PC-3 (cell line): ENCODE measurements around the gene CMC2. TPM values are rescaled to one million over a fixed set of nuclear protein-coding genes. Genes with fewer than 3 reads are reported as not detected.

Source experiments
- ATAC-seq: fragments of 200-7000 bp; cut with Tn5 transposase; 2 replicates; pipeline ENCODE4 v1.9.1; 2020; ENCODE audit warnings: mild to moderate bottlenecking, moderate library complexity
- BruUV-seq: library from RNA; stranded (reverse); fragments of 400-500 nt; replicated peaks from 2 replicates; lab custom pipeline; 2021; lab: Mats Ljungman, UMichigan
- CTCF ChIA-PET: fragments of 300-600 bp; sonication (Branson Sonifier 250); formaldehyde crosslinking; loops from one replicate; lab custom pipeline; 2022; ENCODE audit warnings: antibody characterized with exemption; lab: Charles Lee
- POLR2A ChIA-PET: fragments of 300-600 bp; sonication (Branson Sonifier 250); formaldehyde crosslinking; loops from one replicate; lab custom pipeline; 2022; ENCODE audit warnings: antibody characterized with exemption; ENCODE audit not compliant: unreplicated experiment; lab: Charles Lee
- DNase-seq: peaks from one replicate; pipeline ENCODE4 v3.0.0-alpha.2; 2015
- H2AFZ ChIP-seq: fragments of 300-600 bp; sonication (generic); 2 replicates; pipeline ENCODE4 v1.6.0; 2016; ENCODE audit warnings: antibody characterized with exemption, low read length
- H3F3A ChIP-seq: fragments of 300-600 bp; sonication (generic); one replicate; pipeline ENCODE4 v1.6.0; 2017; ENCODE audit warnings: antibody characterized with exemption, low read length, control low read depth, mild to moderate bottlenecking; ENCODE audit not compliant: unreplicated experiment
- H3K27ac ChIP-seq: fragments of 300-600 bp; sonication (generic); 2 replicates; pipeline ENCODE4 v1.5.1; 2016; ENCODE audit warnings: mild to moderate bottlenecking, low read length
- H3K27me3 ChIP-seq: fragments of 300-600 bp; sonication (generic); 2 replicates; pipeline ENCODE4 v1.6.1; 2016; ENCODE audit warnings: low read length, mixed read lengths
- H3K36me3 ChIP-seq: fragments of 300-600 bp; sonication (generic); 2 replicates; pipeline ENCODE4 v1.6.1; 2016; ENCODE audit warnings: low read depth, mixed run types, low read length, mixed read lengths
- H3K4me1 ChIP-seq: fragments of 300-600 bp; sonication (generic); 2 replicates; pipeline ENCODE4 v1.5.1; 2016; ENCODE audit warnings: low read length; ENCODE audit not compliant: insufficient read depth
- H3K4me2 ChIP-seq: fragments of 300-600 bp; sonication (generic); 2 replicates; pipeline ENCODE4 v1.6.0; 2016; ENCODE audit warnings: low read length
- H3K4me3 ChIP-seq: fragments of 300-600 bp; sonication (generic); 2 replicates; pipeline ENCODE4 v1.5.1; 2016; ENCODE audit warnings: mild to moderate bottlenecking, low read length, mixed read lengths
- H3K79me2 ChIP-seq: fragments of 300-600 bp; sonication (generic); 2 replicates; pipeline ENCODE4 v1.6.1; 2017; ENCODE audit warnings: low read length, mixed read lengths
- H3K9ac ChIP-seq: fragments of 300-600 bp; sonication (generic); 2 replicates; pipeline ENCODE4 v1.6.0; 2016; ENCODE audit warnings: mild to moderate bottlenecking, low read length
- H3K9me2 ChIP-seq: fragments of 300-600 bp; sonication (generic); replicated peaks from 2 replicates; pipeline ENCODE4 v1.6.1; 2016; ENCODE audit warnings: mixed run types, low read length, mixed read lengths
- H3K9me3 ChIP-seq: fragments of 300-600 bp; sonication (generic); 2 replicates; pipeline ENCODE4 v1.6.1; 2016; ENCODE audit warnings: low read length, mixed read lengths
- H4K20me1 ChIP-seq: fragments of 300-600 bp; sonication (generic); 2 replicates; pipeline ENCODE4 v1.6.1; 2016; ENCODE audit warnings: low read length, mixed read lengths
- EZH2 ChIP-seq: fragments of 300-600 bp; sonication (generic); IDR thresholded peaks from one replicate; pipeline ENCODE4 v1.6.1; 2017; ENCODE audit warnings: antibody characterized with exemption, mild to moderate bottlenecking, low read length; ENCODE audit not compliant: unreplicated experiment
- EZH2phosphoT487 ChIP-seq: fragments of 300-600 bp; sonication (generic); IDR thresholded peaks from 2 replicates; pipeline ENCODE4 v1.6.1; 2018; ENCODE audit warnings: mild to moderate bottlenecking, antibody characterized with exemption, low read length, borderline replicate concordance
- intact Hi-C: fragments of 100-400 bp; cut with micrococcal nuclease; formaldehyde crosslinking; loops from 2 replicates; pipeline ENCODE4 v1.9.0; 2023
- total RNA-seq: library from RNA; depleted of rRNA; stranded (reverse); fragments of >200 nt; gene quantifications from 2 replicates; pipeline ENCODE4 v1.2.3, GENCODE V29; 2014
- TF ChIP-seq, protein P1 (sequence below): fragments of 300-600 bp; sonication (generic); conservative IDR thresholded peaks from 2 replicates; pipeline ENCODE4 v1.5.1; 2017; ENCODE audit warnings: antibody characterized with exemption, low read depth, mild to moderate bottlenecking, low read length

The CMC2 gene
- total RNA-seq, 1 experiment from 2014 or later, result 86.2 TPM

DNA sequence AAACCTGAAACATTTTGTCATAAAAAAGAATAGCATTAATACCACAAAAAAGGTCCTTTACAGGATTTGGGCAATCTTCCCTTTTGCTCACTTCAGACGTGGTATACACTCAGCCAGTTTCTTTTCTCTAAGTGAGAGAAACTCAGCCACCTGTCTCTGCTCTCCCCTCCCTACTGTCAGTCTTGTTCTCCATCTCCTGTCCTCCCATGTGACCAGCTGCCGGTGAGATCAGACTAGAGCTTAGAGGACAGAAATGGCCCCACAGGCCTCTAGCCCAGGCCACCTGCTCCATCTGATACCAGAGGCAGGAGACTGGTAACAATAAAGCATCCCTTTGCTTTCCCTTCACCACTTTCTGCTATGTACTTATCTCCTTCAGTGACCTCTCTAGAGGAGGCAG, 34.9 kb downstream of the CMC2 start:
- ATAC-seq (no peak), DNase-seq (no peak)
- Histone ChIP-seq H3K4me3 (no peak overlapping the region), H3K4me1 (peaks cover 7% of the 10 kb centered on the region; the same call in 1 of the 2 replicates), H2AFZ (no peak overlapping the region), H3K9me2 (no peaks in the 10 kb centered on the region), H3K79me2 (no peaks in the 10 kb centered on the region), H3F3A (no peaks in the 10 kb centered on the region), H3K9ac (no peak overlapping the region), H3K4me2 (no peak overlapping the region), H3K36me3 (peaks cover 2% of the 10 kb centered on the region; the same call in 1 of the 2 replicates), H3K27ac (no peak overlapping the region), H4K20me1 (no peaks in the 10 kb centered on the region), H3K9me3 (no peaks in the 10 kb centered on the region), H3K27me3 (no peaks in the 10 kb centered on the region)
- ChIA-PET CTCF (no interaction called here), POLR2A (no interaction called here)
- TF ChIP-seq, protein P1, sequence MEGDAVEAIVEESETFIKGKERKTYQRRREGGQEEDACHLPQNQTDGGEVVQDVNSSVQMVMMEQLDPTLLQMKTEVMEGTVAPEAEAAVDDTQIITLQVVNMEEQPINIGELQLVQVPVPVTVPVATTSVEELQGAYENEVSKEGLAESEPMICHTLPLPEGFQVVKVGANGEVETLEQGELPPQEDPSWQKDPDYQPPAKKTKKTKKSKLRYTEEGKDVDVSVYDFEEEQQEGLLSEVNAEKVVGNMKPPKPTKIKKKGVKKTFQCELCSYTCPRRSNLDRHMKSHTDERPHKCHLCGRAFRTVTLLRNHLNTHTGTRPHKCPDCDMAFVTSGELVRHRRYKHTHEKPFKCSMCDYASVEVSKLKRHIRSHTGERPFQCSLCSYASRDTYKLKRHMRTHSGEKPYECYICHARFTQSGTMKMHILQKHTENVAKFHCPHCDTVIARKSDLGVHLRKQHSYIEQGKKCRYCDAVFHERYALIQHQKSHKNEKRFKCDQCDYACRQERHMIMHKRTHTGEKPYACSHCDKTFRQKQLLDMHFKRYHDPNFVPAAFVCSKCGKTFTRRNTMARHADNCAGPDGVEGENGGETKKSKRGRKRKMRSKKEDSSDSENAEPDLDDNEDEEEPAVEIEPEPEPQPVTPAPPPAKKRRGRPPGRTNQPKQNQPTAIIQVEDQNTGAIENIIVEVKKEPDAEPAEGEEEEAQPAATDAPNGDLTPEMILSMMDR, result no peak
- no peak for TF ChIP-seq EZH2
- no peak for TF ChIP-seq EZH2phosphoT487
- intact Hi-C loops, result no loop called here
- BruUV-seq, result no TSS peak

DNA sequence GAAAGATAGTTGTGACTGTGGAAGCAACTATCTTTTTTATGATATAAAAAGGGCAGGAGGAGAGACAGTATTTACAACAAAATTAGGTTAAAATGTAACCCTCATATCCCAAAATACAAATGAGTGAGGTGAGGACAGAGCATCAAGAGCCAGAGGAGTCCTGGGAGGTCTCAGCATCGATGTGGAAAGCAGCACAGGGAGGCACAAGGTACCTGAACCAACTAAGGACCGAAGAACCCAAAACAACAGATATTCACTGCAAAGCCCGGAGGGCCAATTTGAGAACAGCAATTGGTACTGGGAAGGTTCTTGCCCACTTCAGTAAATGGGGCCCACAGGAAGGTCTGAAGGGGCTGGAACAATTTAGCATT, 37.6 kb downstream of the CMC2 start:
- Histone ChIP-seq H3F3A (no peaks in the 10 kb centered on the region), H3K9me3 (no peaks in the 10 kb centered on the region), H3K4me3 (no peak overlapping the region), H3K4me2 (no peak overlapping the region), H3K36me3 (no peaks in the 10 kb centered on the region), H3K9ac (no peak overlapping the region), H2AFZ (no peak overlapping the region), H4K20me1 (no peaks in the 10 kb centered on the region), H3K27ac (no peak overlapping the region), H3K79me2 (no peaks in the 10 kb centered on the region), H3K4me1 (peaks cover 4% of the 10 kb centered on the region; the same call in 1 of the 2 replicates), H3K9me2 (no peaks in the 10 kb centered on the region), H3K27me3 (no peaks in the 10 kb centered on the region)
- ChIA-PET POLR2A (interaction anchor here (0.6 kb wide), 1 partner anchor 21 kb away, joined by 6 read pairs; no protein-coding TSS in a partner anchor), CTCF (no interaction called here)
- TF ChIP-seq EZH2, result no peak
- no peak for TF ChIP-seq EZH2phosphoT487
- TF ChIP-seq, protein P1, result no peak
- ATAC-seq (no peak), DNase-seq (no peak)
- intact Hi-C loops, result no loop called here
- BruUV-seq, result no TSS peak

DNA sequence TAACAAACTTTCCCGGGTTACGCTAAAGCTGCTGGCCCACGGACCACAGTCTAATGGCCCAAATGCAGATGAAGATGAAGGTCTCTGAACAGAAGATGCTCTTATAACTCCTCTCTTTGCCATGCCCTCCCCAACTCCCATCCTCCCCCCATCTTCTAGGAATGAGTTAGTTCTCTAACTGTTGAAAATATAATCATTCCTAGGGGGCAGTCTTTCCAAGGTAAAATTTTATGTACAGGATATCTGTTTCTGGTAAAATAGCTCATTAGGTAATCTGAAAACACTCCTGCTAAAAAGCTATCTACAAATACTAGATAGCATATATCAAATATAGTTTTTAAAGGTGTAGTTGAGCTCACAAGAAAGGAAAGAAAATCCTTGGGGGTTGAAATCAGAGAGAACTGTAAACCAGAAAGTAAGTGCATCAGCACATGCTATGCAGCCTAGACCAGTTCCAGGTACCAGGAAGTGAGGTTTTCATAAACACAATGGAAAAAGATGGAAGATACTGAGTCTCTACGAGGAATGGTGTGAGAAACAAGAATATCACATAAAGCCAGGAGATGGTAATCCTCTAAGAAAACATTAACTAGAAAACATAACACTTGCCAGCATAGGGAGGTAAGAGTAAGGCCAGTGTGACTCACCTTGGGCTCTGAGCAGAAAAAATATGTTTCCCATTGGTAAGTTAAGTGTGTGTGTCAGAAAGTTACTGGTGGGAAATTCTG, 38.1 kb downstream of the CMC2 start:
- intact Hi-C loops, result no loop called here
- ChIA-PET POLR2A (interaction anchor here (0.6 kb wide), 1 partner anchor 21 kb away, joined by 6 read pairs; no protein-coding TSS in a partner anchor), CTCF (no interaction called here)
- H3K79me2 ChIP-seq, result no peaks in the 10 kb centered on the region
- peak; percentile 6 for DNase-seq
- no peaks in the 10 kb centered on the region for H3K36me3 ChIP-seq
- BruUV-seq, result no TSS peak
- no peaks in the 10 kb centered on the region for H3K9me2 ChIP-seq
- H3K4me1 ChIP-seq, result no peaks in the 10 kb centered on the region
- no peaks in the 10 kb centered on the region for H3K27me3 ChIP-seq
- H3F3A ChIP-seq, result no peaks in the 10 kb centered on the region
- H3K4me3 ChIP-seq, result no peak overlapping the region
- no peaks in the 10 kb centered on the region for H3K9me3 ChIP-seq
- no peak overlapping the region for H3K9ac ChIP-seq
- no peak overlapping the region for H3K27ac ChIP-seq
- TF ChIP-seq EZH2 (no peak), EZH2phosphoT487 (no peak)
- TF ChIP-seq, protein P1, result no peak
- ATAC-seq, result no peak
- H2AFZ ChIP-seq, result no peak overlapping the region
- no peaks in the 10 kb centered on the region for H4K20me1 ChIP-seq
- no peak overlapping the region for H3K4me2 ChIP-seq
